GM18519 (cell line): Measurements from ENCODE around the gene PRSS50.

Source experiments
- ATAC-seq: cut with Tn5 transposase; IDR thresholded peaks from one replicate; pipeline ENCODE4 v1.9.1; 2021; ENCODE audit warnings: mild to moderate bottlenecking, moderate library complexity; ENCODE audit not compliant: unreplicated experiment, low FRiP score

PRSS50 gene

GRCh38 chr3:46671541-46672348 is 45.9 kb downstream of the PRSS50 start:
- no peak for ATAC-seq

- no peak for ATAC-seq
Measured at GRCh38 chr3:46670891-46671427, 46.7 kb downstream of the PRSS50 start.

GRCh38 chr3:46670000-46670890 is 47.4 kb downstream of the PRSS50 start:
- no peak for ATAC-seq

- no peak for ATAC-seq
Measured at GRCh38 chr3:46669191-46669999, 48.3 kb downstream of the PRSS50 start.

- no peak for ATAC-seq
Measured at GRCh38 chr3:46668591-46668990, 49.1 kb downstream of the PRSS50 start.

- ATAC-seq: no peak
Measured at GRCh38 chr3:46668116-46668515, 49.6 kb downstream of the PRSS50 start.

GRCh38 chr3:46667657-46668056 is 50.0 kb downstream of the PRSS50 start:
- no peak for ATAC-seq

- ATAC-seq: no peak
Measured at GRCh38 chr3:46667061-46667621, 50.5 kb downstream of the PRSS50 start.

GRCh38 chr3:46666453-46666845 is 51.2 kb downstream of the PRSS50 start:
- no peak for ATAC-seq

- no peak for ATAC-seq
Measured at GRCh38 chr3:46665763-46666452, 51.8 kb downstream of the PRSS50 start.

GRCh38 chr3:46664971-46665762 is 52.5 kb downstream of the PRSS50 start:
- no peak for ATAC-seq

- ATAC-seq: no peak
Measured at GRCh38 chr3:46664188-46664970, 53.3 kb downstream of the PRSS50 start.

- ATAC-seq: no peak
Measured at GRCh38 chr3:46663591-46664135, 54.0 kb downstream of the PRSS50 start.

- ATAC-seq: no peak
Measured at GRCh38 chr3:46662771-46663551, 54.7 kb downstream of the PRSS50 start.
